Measurements from ENCODE around the gene ABL2.
"Not testable (repeated sequence)": the region's sequence is repeated elsewhere in the genome, so short reads cannot be mapped to it uniquely, and the experiment has no call there.

ABL2 gene

DNA sequence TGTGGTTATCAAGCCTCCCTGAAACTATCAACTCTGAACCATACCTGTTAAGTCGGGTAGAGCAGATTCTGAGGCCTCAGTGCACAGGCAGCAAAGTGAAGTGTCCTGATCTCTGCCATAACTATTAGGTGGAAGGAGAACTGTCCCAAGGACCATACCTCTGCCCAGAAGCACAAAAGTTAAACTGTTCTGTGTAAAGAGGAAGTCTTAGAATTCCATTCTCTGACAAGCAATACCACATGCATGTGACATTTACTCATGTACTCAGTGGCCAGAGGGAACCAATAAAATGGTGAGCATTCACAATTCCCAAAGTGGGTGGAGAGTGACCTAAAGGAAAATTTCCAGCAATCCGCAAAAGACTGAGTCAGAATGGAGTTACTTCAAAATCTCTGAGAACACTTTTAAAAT is 86.6 kb downstream of the ABL2 start:
- no peak overlapping the region for H3K4me3 ChIP-seq (ENCODE audit: low read length)
- TF ChIP-seq ZNF274 (IDR thresholded peaks at IDR 0.05; ENCODE audit: low read depth, low read length), result no peak

DNA sequence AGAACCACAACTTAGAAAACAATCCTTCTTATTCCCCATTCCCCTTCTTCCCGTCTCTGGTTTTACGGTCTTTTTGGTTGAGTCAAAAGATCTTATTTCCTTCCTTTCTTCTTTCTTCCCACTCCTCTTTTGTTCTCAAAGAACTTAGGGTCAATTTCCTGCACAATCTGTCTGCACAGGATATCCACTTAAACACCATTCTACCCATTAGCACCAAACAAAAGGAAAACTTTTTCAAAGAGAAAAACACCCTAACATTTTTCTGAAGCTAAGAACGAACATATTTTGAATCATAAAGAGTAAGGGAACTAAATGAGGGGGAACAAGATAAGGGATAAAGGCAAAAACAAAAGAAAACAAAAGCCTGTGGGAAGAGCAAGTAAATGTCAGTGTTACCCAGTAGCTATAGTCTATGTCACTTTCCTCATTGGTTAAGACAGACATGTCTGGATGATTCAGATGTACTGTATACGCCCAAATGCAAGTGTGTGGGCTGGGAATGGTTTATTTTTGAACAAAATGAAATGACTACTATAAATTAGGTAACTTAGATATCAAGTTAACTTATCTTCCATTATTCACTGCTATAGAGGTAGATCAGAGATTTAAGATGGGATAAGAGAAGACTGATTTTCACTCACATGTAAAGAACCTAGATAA is 87.8 kb downstream of the ABL2 start:
- no peak for TF ChIP-seq ZNF274 (IDR thresholded peaks at IDR 0.05; ENCODE audit: low read depth, low read length)
- H3K4me3 ChIP-seq (ENCODE audit: low read length), result no peak overlapping the region

DNA sequence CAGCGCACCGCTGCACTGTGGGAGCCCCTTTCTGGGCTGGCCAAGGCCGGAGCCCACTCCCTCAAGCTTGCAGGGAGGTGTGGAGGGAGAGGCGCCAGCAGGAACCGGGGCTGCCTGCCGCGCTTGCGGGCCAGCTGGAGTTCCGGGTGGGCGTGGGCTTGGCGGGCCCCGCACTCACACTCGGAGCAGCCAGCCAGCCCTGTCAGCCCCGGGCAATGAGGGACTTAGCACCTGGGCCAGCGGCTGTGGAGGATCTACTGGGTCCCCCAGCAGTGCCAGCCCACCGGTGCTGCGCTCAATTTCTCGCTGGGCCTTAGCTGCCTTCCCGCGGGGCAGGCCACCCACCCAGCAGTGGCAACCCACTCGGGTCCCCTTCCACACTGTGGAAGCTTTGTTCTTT is 90.7 kb downstream of the ABL2 start:
- not testable (repeated sequence) for H3K4me3 ChIP-seq (ENCODE audit: low read length)

DNA sequence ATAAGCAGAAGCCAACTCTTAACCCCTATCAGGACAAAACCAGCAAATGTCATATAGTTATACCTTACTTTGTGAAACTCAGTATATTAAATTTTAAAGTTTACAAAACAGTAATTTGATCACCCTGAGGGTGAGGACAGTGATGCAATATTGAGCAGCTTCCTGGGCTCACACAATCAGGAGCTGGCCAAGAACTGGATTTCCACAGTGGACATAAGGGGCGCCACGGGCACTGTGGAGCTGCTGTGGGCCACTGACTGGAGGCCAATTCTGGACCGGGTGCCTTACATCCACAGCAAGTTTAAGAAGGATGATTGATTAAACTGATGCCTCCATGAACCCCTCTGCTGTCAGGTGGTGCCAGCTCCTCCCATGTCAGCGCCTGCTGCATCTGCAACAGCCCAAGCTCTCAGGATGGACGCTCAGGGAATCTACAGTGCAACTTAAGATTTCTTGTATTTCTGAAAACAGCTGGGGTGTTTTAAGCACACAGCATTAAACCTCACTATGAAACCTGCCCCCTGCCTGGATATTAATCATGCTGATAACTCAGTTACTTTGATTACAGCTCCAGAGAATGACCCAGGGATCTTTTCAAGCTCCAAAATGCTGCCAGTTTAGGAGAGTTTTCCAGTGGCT is 91.7 kb downstream of the ABL2 start:
- H3K4me3 ChIP-seq (ENCODE audit: low read length), result no peak overlapping the region
- no peak for TF ChIP-seq ZNF274 (IDR thresholded peaks at IDR 0.05; ENCODE audit: low read depth, low read length)

DNA sequence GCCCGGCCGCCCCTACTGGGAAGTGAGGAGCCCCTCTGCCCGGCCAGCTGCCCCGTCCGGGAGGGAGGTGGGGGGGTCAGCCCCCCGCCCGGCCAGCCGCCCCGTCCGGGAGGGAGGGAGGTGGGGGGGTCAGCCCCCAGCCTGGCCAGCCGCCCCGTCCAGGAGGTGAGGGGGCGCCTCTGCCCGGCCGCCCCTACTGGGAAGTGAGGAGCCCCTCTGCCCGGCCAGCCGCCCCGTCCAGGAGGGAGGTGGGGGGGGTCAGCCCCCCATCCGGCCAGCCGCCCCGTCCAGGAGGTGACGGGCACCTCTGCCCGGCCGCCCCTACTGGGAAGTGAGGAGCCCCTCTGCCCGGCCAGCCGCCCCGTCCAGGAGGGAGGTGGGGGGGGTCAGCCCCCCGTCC is 93.8 kb downstream of the ABL2 start:
- not testable (repeated sequence) for H3K4me3 ChIP-seq (ENCODE audit: low read length)

DNA sequence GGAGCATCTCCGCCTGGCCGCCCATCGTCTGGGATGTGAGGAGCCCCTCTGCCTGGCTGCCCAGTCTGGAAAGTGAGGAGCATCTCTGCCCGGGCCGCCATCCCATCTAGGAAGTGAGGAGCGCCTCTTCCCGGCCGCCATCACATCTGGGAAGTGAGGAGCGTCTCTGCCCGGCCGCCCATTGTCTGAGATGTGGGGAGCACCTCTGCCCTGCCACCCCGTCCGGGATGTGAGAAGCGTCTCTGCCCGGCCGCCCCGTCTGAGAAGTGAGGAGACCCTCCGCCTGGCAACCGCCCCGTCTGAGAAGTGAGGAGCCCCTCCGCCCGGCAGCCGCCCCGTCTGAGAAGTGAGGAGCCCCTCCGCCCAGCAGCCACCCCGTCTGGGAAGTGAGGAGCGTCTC is 94.3 kb downstream of the ABL2 start:
- H3K4me3 ChIP-seq (ENCODE audit: low read length), result not testable (repeated sequence)

DNA sequence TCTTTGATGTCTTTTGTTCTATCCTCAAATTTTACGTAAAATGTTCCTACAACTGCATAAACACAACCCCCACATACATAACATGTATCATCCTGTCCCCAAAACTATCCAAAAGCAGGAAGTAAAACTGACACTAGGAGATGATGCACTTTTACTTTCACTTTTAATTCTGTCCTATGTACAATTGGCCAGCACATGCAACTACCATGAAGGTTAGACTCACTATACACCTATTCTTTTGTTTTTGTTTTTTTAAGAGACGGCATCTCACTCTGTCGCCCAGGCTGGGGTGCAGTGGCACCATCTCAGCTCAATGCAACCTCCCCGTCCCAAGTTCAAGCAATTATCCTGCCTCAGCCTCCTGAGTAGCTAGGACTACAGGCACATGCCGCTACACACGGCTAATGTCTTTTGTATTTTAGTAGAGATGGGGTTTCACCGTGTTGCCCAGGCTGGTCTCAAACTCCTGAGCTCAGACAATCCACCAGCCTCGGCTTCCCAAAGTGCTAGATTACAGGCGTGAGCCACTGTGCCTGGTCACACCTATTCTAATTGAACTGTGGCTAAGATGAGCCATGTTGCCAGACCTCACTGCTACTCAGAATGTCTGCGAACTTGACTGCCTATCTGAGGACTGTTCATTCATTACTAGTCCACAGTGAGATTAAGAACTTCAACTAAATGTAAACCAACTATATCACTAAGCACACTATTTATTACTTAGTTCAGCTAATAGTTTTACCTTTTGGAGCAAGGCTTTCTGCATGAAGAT is 99.6 kb downstream of the ABL2 start:
- H3K4me3 ChIP-seq (ENCODE audit: low read length), result peak overlapping the region; percentile 22; the same call in 1 of the 2 replicates
- TF ChIP-seq ZNF274 (IDR thresholded peaks at IDR 0.05; ENCODE audit: low read depth, low read length), result no peak

DNA sequence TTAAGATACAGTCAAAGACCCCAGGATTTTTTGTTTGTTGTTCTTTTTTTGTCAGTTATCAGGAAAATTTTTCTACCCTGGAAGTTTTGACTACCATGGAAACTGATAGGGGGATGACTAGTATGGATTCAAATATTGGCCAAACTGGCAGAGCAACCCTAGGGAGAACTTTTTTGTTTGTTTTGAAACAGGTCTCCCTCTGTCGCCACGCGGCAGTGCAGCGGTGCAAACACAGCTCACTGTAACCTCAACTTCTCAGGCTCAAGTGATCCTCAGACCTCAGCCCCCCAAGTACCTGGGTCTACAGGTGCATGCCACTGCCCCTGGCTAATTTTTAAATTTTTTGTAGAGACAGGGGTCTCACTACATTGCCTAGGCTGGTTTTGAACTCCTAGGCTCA is 101.0 kb downstream of the ABL2 start:
- no peak for TF ChIP-seq ZNF274 (IDR thresholded peaks at IDR 0.05; ENCODE audit: low read depth, low read length)

DNA sequence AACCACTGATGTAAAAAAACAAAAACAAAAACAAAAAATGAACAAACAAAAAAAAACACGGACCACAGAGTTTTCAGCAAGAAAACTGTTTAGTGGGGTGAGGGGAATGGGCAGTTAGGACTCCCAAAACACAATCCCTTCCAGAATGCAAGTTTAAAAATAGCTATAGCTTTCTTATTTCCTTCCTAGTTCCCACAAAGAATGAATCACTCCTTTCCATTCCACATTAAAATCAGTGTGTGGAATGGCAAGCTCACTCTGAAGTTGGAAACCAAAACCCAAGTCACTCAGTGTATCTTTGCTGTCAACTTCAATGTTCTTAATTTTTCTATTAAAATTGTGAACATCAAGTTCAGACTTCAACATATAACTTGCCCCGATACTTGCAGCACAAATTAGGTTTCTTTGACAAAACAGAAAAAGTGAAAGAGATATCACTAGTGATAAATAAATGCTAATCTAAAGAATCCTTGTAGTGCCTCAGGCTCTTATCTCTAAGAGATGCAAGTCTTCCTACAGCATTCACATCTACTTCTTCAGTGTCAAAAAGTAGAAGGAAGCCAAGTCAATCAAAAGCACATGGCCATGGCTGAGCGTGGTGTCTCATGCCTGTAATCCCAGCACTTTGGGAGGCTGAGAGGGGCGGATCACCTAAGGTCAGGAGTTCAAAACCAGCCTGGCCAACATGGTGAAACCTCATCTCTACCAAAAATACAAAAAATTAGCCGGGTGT is 102.1 kb downstream of the ABL2 start:
- no peak overlapping the region for H3K4me3 ChIP-seq (ENCODE audit: low read length)
- TF ChIP-seq ZNF274 (IDR thresholded peaks at IDR 0.05; ENCODE audit: low read depth, low read length), result no peak

More for the DNA sequence above, 101.0 kb downstream of the ABL2 start:
- no peak overlapping the region for H3K4me3 ChIP-seq (ENCODE audit: low read length)

DNA sequence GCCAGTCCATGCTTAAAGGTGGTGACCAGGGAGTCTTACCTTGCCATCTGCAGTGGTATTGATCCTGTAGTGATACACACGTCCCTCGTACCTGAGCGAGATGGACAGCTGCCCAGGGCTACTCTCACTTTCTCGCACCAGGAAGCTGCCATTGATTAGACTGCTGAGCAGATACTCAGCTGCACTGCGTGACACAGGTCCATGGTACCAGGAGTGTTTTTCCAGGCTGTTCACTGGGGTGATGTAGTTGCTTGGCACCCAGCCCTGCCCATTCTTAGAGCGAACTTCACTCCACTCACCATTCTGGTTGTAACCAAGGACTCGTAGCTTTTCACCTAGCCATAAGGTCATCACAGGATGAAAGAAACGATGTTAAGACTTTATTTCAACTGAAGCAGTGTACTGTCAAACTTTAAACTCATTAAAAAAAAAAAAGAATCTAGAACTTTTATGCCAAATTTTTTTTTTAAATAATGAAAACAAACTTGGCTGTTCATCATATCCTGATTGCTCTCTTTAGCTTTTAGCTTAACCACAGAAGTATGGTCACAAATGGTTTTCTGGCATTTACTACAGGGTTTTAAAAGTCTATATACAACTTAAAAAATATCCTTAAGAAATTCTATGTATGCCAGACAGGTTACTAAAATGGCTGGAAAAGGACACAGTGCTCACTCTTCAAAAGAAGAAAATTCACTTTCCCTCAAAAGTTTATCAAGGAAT is 103.0 kb downstream of the ABL2 start:
- TF ChIP-seq ZNF274 (IDR thresholded peaks at IDR 0.05; ENCODE audit: low read depth, low read length), result no peak
- no peak overlapping the region for H3K4me3 ChIP-seq (ENCODE audit: low read length)

DNA sequence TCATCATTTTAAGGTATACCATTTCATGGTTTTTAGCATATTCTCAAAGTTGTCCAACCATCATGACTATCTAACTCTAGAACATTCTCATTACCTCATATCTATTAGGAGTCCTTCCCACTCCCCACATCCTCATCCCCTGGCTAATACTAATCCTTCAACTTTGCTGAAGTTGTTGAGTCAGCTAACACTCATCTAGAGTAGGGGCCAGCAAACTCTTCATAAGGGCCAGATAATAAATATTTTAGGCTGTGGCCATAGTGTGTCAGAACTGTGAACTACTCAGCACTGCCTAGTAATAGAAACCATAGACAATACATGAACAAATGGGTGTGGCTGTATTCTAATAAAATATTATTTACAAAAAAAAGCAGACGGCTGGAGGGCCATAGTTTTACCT is 104.6 kb downstream of the ABL2 start:
- TF ChIP-seq ZNF274 (IDR thresholded peaks at IDR 0.05; ENCODE audit: low read depth, low read length), result no peak
- H3K4me3 ChIP-seq (ENCODE audit: low read length), result no peak overlapping the region

DNA sequence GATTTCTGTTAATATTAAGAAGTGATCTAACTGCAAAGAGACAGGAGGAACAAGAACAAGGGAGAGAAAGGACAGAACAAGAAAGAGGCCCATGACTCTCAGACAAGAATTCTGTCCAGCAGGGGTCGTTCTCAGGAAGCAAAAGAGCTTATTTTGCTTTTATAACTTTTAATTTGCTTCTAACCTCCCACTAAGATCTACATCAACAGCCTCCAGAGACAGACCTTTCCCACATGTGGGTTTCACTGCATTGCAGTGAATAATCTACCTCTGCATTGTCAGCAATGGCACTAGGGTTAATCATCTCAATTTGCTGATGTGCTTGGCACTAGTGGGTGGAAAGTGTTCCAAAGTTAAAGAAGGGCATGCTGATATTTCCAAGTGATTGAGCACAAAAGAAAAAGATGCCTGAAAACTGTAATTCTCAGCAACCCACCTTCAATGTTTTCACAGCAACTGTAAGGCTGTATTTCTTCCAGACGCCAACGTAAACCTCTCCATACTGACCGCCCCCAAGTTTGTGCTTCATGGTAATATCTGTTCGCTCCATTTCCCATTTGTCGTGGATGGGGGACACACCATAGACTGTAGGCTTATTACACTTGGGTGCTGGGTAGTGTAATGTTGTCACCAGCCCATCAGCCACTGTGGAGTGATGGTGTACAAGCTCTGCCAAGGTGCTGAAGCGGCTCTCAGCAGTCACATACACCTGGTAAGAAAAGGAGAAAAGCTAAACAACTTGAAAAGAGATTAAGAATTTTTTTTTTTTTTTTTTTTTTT is 108.1 kb downstream of the ABL2 start:
- no peak overlapping the region for H3K4me3 ChIP-seq (ENCODE audit: low read length)
- no peak for TF ChIP-seq ZNF274 (IDR thresholded peaks at IDR 0.05; ENCODE audit: low read depth, low read length)

DNA sequence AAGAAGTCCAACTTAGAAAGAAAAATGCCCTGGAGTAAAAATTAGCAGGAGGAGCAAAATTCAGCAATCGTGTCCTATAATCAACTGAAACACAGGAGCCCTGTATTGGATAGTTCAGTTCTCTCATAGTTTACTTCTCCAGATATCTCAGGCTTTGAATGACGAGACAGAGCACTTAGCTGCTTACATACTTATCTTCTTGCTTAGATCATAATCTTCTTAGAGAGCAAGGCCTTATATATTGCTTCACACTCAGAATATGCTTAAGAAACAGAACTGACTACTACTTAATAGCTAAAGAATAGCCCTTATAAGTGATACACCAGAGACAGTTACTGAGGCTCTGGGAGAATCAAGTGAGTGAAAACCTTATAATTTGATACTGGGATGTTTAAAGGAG is 108.7 kb downstream of the ABL2 start:
- no peak for TF ChIP-seq ZNF274 (IDR thresholded peaks at IDR 0.05; ENCODE audit: low read depth, low read length)
- no peak overlapping the region for H3K4me3 ChIP-seq (ENCODE audit: low read length)

Data from GM08714 (cell line).